Fibroblast of the aortic adventitia (primary cell): ENCODE measurements around the gene ELAVL1. TPM values are rescaled to one million over a fixed set of nuclear protein-coding genes. Genes with fewer than 3 reads are reported as not detected.
"Not testable (repeated sequence)": the region's sequence is repeated elsewhere in the genome, so short reads cannot be mapped to it uniquely, and the experiment has no call there.

Experiments used
- DNase-seq: peaks from one replicate; pipeline ENCODE4 v3.0.0-alpha.2; 2010; ENCODE audit warnings: low read depth
- H3K4me3 ChIP-seq: 2 replicates; pipeline ENCODE4 v1.5.1; 2011; ENCODE audit warnings: low read depth, mild to moderate bottlenecking, control low read depth, low read length, moderate library complexity
- CTCF ChIP-seq: IDR thresholded peaks from 2 replicates; pipeline ENCODE4 v1.5.1; 2011; ENCODE audit warnings: mild to moderate bottlenecking, low read length, control low read depth, inconsistent platforms; ENCODE audit not compliant: insufficient read depth
- total RNA-seq: library from RNA; depleted of rRNA; stranded (reverse); fragments of >200 nt; gene quantifications from 2 replicates; pipeline ENCODE4 v1.2.3, GENCODE V29; 2012; ENCODE audit warnings: low replicate concordance

Gene ELAVL1
- total RNA-seq, 1 donor, result 34.1 TPM

GRCh38 chr19:7931221-7932061 lies 74.0 kb downstream of the ELAVL1 start:
- H3K4me3 ChIP-seq, result no peak overlapping the region
- no peak for TF ChIP-seq CTCF
- DNase-seq, result no peak

- no peak overlapping the region for H3K4me3 ChIP-seq
- no peak for TF ChIP-seq CTCF
- DNase-seq, result no peak
Observed at GRCh38 chr19:7930765-7931164, 74.7 kb downstream of the ELAVL1 start.

GRCh38 chr19:7930030-7930429 lies 75.4 kb downstream of the ELAVL1 start:
- not testable (repeated sequence) for DNase-seq, H3K4me3 ChIP-seq

- peak; percentile 58 for TF ChIP-seq CTCF
- H3K4me3 ChIP-seq, result peak overlapping the region; percentile 44
- peak; percentile 94 for DNase-seq
Observed at GRCh38 chr19:7928741-7929701, 76.4 kb downstream of the ELAVL1 start.

GRCh38 chr19:7928334-7928706 lies 77.1 kb downstream of the ELAVL1 start:
- peak; percentile 32 for DNase-seq
- H3K4me3 ChIP-seq, result peak overlapping the region; percentile 17
- TF ChIP-seq CTCF, result no peak

- H3K4me3 ChIP-seq, result no peak overlapping the region
- DNase-seq, result no peak
- no peak for TF ChIP-seq CTCF
Observed at GRCh38 chr19:7927605-7928333, 77.7 kb downstream of the ELAVL1 start.
